HepG2 (cell line): ENCODE data around the gene RPA4. TPM values are rescaled to one million over a fixed set of nuclear protein-coding genes. Genes with fewer than 3 reads are reported as not detected.

ENCODE experiments used
- ATAC-seq: fragments of 200-7000 bp; cut with Tn5 transposase; 3 replicates; pipeline ENCODE4 v1.9.1; 2020; ENCODE audit warnings: mild to moderate bottlenecking, moderate library complexity
- BruUV-seq: library from RNA; stranded (reverse); fragments of 400-500 nt; replicated peaks from 2 replicates; lab custom pipeline; 2021; lab: Mats Ljungman, UMichigan
- CTCF ChIA-PET: fragments of 300-600 bp; formaldehyde crosslinking; extraction: SDS; loops from one replicate; lab custom pipeline; 2021; ENCODE audit warnings: low total read pairs, inconsistent platforms, low intra/inter-chr PET ratio; lab: Yijun Ruan, JAX
- POLR2A ChIA-PET: fragments of 350-600 bp; sonication (Branson Sonifier 250); formaldehyde crosslinking; loops from one replicate; lab custom pipeline; 2020; ENCODE audit warnings: antibody characterized with exemption, inconsistent platforms; lab: Yijun Ruan, JAX
- DNase-seq: peaks from one replicate; pipeline ENCODE4 v3.0.0-alpha.2; 2015; ENCODE audit warnings: low spot score
- FAIRE-seq: peaks from 3 replicates; lab custom pipeline; 2011; peaks lifted over from hg19 to GRCh38; lab: Jason Lieb, UNC
- H2AFZ ChIP-seq: one replicate; pipeline ENCODE4 v1.6.1; 2011; ENCODE audit warnings: low read length, inconsistent platforms
- H3K27ac ChIP-seq: fragments of 300-600 bp; 3 replicates; pipeline ENCODE4 v1.8.0; 2011; ENCODE audit warnings: mixed run types, mild to moderate bottlenecking, mixed read lengths, low read length, inconsistent platforms; ENCODE audit not compliant: insufficient read depth; ENCODE audit errors: extremely low read length
- H3K27me3 ChIP-seq, 2 experiments: fragments of 200-600 bp in 1 of 2; 2 replicates in 1 of 2; 3 replicates in 1 of 2; pipeline versions ENCODE4 v1.6.0 to v1.8.0; 2011; ENCODE audit warnings: low read length in 2 of 2, mild to moderate bottlenecking in 2 of 2, moderate library complexity in 2 of 2, inconsistent platforms in 1 of 2; ENCODE audit not compliant: insufficient read depth in 2 of 2, control insufficient read depth in 1 of 2
- H3K36me3 ChIP-seq, 2 experiments: fragments of 200-600 bp in 1 of 2; replicated peaks in 1 of 2; 2 replicates in 1 of 2; 3 replicates in 1 of 2; pipeline versions ENCODE4 v1.5.1 to v1.8.0; 2011; ENCODE audit warnings: low read length in 2 of 2, inconsistent platforms in 1 of 2; ENCODE audit not compliant: insufficient read depth in 2 of 2, control insufficient read depth in 1 of 2
- H3K4me1 ChIP-seq: 2 replicates; pipeline ENCODE4 v1.5.1; 2012; ENCODE audit warnings: low read length, inconsistent platforms; ENCODE audit not compliant: insufficient read depth
- H3K4me2 ChIP-seq: 2 replicates; pipeline ENCODE4 v1.6.0; 2011; ENCODE audit warnings: low read depth, low read length, inconsistent platforms
- H3K4me3 ChIP-seq, 3 experiments: fragments of 200-600 bp in 1 of 3; sonication (generic), shearing (Covaris generic) in 1 of 3; replicated peaks in 1 of 3; 2 replicates each; pipeline ENCODE4 v1.5.1; 2011 to 2016; ENCODE audit warnings: low read length in 3 of 3, inconsistent platforms in 2 of 3, low read depth in 2 of 3, mild to moderate bottlenecking in 2 of 3, control low read depth in 1 of 3, mixed read lengths in 1 of 3; ENCODE audit not compliant: insufficient read depth in 1 of 3
- H3K79me2 ChIP-seq: one replicate; pipeline ENCODE4 v1.6.1; 2011; ENCODE audit warnings: low read length, inconsistent platforms; ENCODE audit not compliant: insufficient read depth
- H3K9ac ChIP-seq: 2 replicates; pipeline ENCODE4 v1.6.0; 2011; ENCODE audit warnings: mild to moderate bottlenecking, low read depth, low read length, inconsistent platforms; ENCODE audit not compliant: insufficient read depth
- H3K9me3 ChIP-seq: 2 replicates; pipeline ENCODE4 v1.5.1; 2012; ENCODE audit warnings: mild to moderate bottlenecking, low read length
- H4K20me1 ChIP-seq: 2 replicates; pipeline ENCODE4 v1.6.0; 2011; ENCODE audit warnings: inconsistent platforms, mild to moderate bottlenecking, low read length, moderate library complexity; ENCODE audit not compliant: insufficient read depth
- BRD4 ChIP-seq: sonication (generic); formaldehyde crosslinking; IDR thresholded peaks from 2 replicates; pipeline ENCODE4 v1.4.0; 2020; ENCODE audit warnings: missing genetic modification reagents
- FOSL2 ChIP-seq: sonication (generic); formaldehyde crosslinking; IDR thresholded peaks from 2 replicates; pipeline ENCODE4 v1.4.0; 2020; ENCODE audit warnings: missing genetic modification reagents
- HIVEP1 ChIP-seq: sonication (generic); formaldehyde crosslinking; IDR thresholded peaks from 2 replicates; pipeline ENCODE4 v1.4.0; 2020; ENCODE audit warnings: mild to moderate bottlenecking, missing genetic modification reagents
- KDM1A ChIP-seq: IDR thresholded peaks from 2 replicates; pipeline ENCODE4 v1.6.1; 2016; ENCODE audit warnings: missing compliant biosample characterization
- MEIS2 ChIP-seq: sonication (generic); formaldehyde crosslinking; IDR thresholded peaks from 2 replicates; pipeline ENCODE4 v1.9.0; 2021; ENCODE audit warnings: mild to moderate bottlenecking, missing genetic modification reagents
- SIX1 ChIP-seq: sonication (generic); formaldehyde crosslinking; IDR thresholded peaks from 2 replicates; pipeline ENCODE4 v1.4.0; 2020; ENCODE audit warnings: missing genetic modification reagents, borderline replicate concordance
- STAG1 ChIP-seq: sonication (generic); formaldehyde crosslinking; IDR thresholded peaks from 2 replicates; pipeline ENCODE4 v1.4.0; 2020; ENCODE audit warnings: missing genetic modification reagents
- WIZ ChIP-seq: sonication (generic); formaldehyde crosslinking; IDR thresholded peaks from 2 replicates; pipeline ENCODE4 v1.5.1; 2020; ENCODE audit warnings: mild to moderate bottlenecking, missing genetic modification reagents
- ZFP36L1 ChIP-seq: sonication (generic); formaldehyde crosslinking; IDR thresholded peaks from 2 replicates; pipeline ENCODE4 v1.8.0; 2022; ENCODE audit warnings: mild to moderate bottlenecking, missing genetic modification reagents, moderate library complexity
- ZNF496 ChIP-seq: sonication (generic); formaldehyde crosslinking; IDR thresholded peaks from 2 replicates; pipeline ENCODE4 v1.8.1; 2023; ENCODE audit warnings: mild to moderate bottlenecking, moderate library complexity, missing genetic modification reagents; ENCODE audit not compliant: insufficient replicate concordance
- ZSCAN25 ChIP-seq: sonication (generic); formaldehyde crosslinking; IDR thresholded peaks from 2 replicates; pipeline ENCODE4 v1.8.0; 2022; ENCODE audit warnings: mild to moderate bottlenecking, missing genetic modification reagents
- WGBS: methylation state at CpG from one replicate; pipeline ENCODE4 v1.1.6; 2017; ENCODE audit warnings: low lambda C conversion rate; 5-methylcytosine and 5-hydroxymethylcytosine counted together
- in situ Hi-C: cut with HindIII; loops from 2 replicates; pipeline ENCODE4 v1.10.0; 2017; ENCODE audit warnings: low pct_unique_long_range_greater_than_20kb; ENCODE audit not compliant: extremely low pct_ligation_motif_present
- intact Hi-C: fragments of 100-400 bp; cut with micrococcal nuclease; formaldehyde crosslinking; loops from one replicate; pipeline ENCODE4 v1.10.0; 2022; ENCODE audit not compliant: unreplicated experiment
- polyA plus RNA-seq, 8 experiments: library from polyadenylated mRNA; depleted of rRNA in 3 of 8; stranded (reverse) in 7 of 8; unstranded in 1 of 8; fragments of >200 nt; fragmentation: Illumina TruSeq in 4 of 8; extraction: Trizol in 4 of 8; gene quantifications; 2 replicates each; pipeline versions ENCODE4 v1.2.1 to v1.2.3, GENCODE V29; 2011 to 2016; ENCODE audit warnings: low read depth in 4 of 8, missing spikeins in 1 of 8, mixed read lengths in 1 of 8; ENCODE audit not compliant: insufficient read depth in 1 of 8
- total RNA-seq, 5 experiments: library from RNA; depleted of rRNA; stranded (reverse); fragments of >200 nt; fragmentation: Illumina TruSeq; extraction: Trizol; gene quantifications; 2 replicates each; pipeline ENCODE4 v1.2.3, GENCODE V29; 2016; ENCODE audit warnings: low read depth in 1 of 5
- TF ChIP-seq, protein P1 (sequence below): IDR thresholded peaks from 2 replicates; pipeline ENCODE4 v1.6.1; 2016
- TF ChIP-seq, protein P2 (sequence below): sonication (generic); formaldehyde crosslinking; IDR thresholded peaks from 2 replicates; pipeline ENCODE4 v1.4.0; 2020; ENCODE audit warnings: missing genetic modification reagents

RPA4 gene
- total and polyA plus RNA-seq, 2 of the 13 experiments (the other 11 are each of a cell fraction or from before 2014, with no cell fraction given), result 0.38 TPM; not detected in 1

DNA sequence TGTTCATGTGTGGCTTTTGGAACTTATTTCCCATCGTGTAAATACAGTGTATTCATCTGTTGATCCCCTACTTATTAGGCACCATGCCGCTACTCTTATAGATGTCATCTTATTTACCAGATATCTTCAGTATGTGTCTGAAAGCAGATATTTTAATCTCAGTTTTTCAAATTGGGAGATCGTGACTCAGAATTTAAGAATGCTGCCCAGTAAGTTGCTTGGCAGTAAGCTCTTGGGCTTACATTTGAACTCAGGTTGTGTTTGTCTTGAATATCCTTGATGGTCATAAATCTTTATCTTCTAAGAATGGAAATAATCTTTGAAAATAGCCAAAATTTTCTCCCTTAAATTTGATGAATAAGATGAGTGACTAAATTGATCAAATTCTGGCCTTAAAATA lies 45.9 kb upstream of the RPA4 start:
- Histone ChIP-seq H3K79me2 (no peaks in the 10 kb centered on the region), H3K27me3 (no peaks in the 10 kb centered on the region), H3K9ac (no peak overlapping the region), H3K4me3 (no peak overlapping the region), H2AFZ (no peak overlapping the region), H4K20me1 (no peaks in the 10 kb centered on the region), H3K4me1 (no peaks in the 10 kb centered on the region), H3K9me3 (no peaks in the 10 kb centered on the region), H3K4me2 (no peak overlapping the region), H3K27ac (no peak overlapping the region), H3K36me3 (no peaks in the 10 kb centered on the region)
- POLR2A ChIA-PET, result no interaction called here
- DNase-seq (no peak), FAIRE-seq (no peak), ATAC-seq (no peak)
- CTCF ChIA-PET, result no interaction called here
- in situ Hi-C loops (no loop called here), intact Hi-C loops (no loop called here)
- WGBS, result 97% methylated on average over 3 of the region's 3 CpGs
- TF ChIP-seq WIZ (CRISPR knock-in tag), result no peak
- no peak for TF ChIP-seq FOSL2 (CRISPR knock-in tag)
- no peak for TF ChIP-seq HIVEP1 (CRISPR knock-in tag)
- TF ChIP-seq ZFP36L1 (CRISPR knock-in tag), result no peak
- TF ChIP-seq ZSCAN25 (CRISPR knock-in tag), result no peak
- TF ChIP-seq SIX1, result no peak
- TF ChIP-seq, protein P1, sequence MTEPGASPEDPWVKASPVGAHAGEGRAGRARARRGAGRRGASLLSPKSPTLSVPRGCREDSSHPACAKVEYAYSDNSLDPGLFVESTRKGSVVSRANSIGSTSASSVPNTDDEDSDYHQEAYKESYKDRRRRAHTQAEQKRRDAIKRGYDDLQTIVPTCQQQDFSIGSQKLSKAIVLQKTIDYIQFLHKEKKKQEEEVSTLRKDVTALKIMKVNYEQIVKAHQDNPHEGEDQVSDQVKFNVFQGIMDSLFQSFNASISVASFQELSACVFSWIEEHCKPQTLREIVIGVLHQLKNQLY (CRISPR knock-in tag), result no peak
- TF ChIP-seq, protein P2, sequence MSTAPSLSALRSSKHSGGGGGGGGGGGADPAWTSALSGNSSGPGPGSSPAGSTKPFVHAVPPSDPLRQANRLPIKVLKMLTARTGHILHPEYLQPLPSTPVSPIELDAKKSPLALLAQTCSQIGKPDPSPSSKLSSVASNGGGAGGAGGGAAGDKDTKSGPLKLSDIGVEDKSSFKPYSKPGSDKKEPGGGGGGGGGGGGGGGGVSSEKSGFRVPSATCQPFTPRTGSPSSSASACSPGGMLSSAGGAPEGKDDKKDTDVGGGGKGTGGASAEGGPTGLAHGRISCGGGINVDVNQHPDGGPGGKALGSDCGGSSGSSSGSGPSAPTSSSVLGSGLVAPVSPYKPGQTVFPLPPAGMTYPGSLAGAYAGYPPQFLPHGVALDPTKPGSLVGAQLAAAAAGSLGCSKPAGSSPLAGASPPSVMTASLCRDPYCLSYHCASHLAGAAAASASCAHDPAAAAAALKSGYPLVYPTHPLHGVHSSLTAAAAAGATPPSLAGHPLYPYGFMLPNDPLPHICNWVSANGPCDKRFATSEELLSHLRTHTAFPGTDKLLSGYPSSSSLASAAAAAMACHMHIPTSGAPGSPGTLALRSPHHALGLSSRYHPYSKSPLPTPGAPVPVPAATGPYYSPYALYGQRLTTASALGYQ (CRISPR knock-in tag), result no peak
- no peak for TF ChIP-seq BRD4 (CRISPR knock-in tag)
- TF ChIP-seq MEIS2 (CRISPR knock-in tag), result no peak
- no peak for TF ChIP-seq STAG1 (CRISPR knock-in tag)
- no peak for TF ChIP-seq KDM1A (CRISPR knock-in tag)
- no peak for TF ChIP-seq ZNF496
- no TSS peak for BruUV-seq
